Non-pigmented ciliary epithelial cell (primary cell): ENCODE measurements around the gene TIMM9.
"Not testable (repeated sequence)": the region's sequence is repeated elsewhere in the genome, so short reads cannot be mapped to it uniquely, and the experiment has no call there.

Experiments
- DNase-seq: peaks from one replicate; pipeline ENCODE4 v3.0.0-alpha.2; 2010; ENCODE audit warnings: low read depth

The TIMM9 gene

GRCh38 chr14:58398495-58398894 is 28.8 kb downstream of the TIMM9 start:
- no peak for DNase-seq

GRCh38 chr14:58397156-58397555 is 30.2 kb downstream of the TIMM9 start:
- no peak for DNase-seq

- DNase-seq: no peak
Measured at GRCh38 chr14:58395812-58396788, 31.2 kb downstream of the TIMM9 start, which contains the start of gene TOMM20L. Gene TOMM20L (plus strand): TSS chr14:58395930. CDS start chr14:58395958, 28 bp downstream.

GRCh38 chr14:58395562-58395811 is 31.8 kb downstream of the TIMM9 start:
- no peak for DNase-seq

GRCh38 chr14:58390830-58391229 is 36.5 kb downstream of the TIMM9 start:
- DNase-seq: no peak

- no peak for DNase-seq
Measured at GRCh38 chr14:58376791-58377190, 50.5 kb downstream of the TIMM9 start.

GRCh38 chr14:58368956-58369355 is 58.4 kb downstream of the TIMM9 start:
- no peak for DNase-seq

- DNase-seq: no peak
Measured at GRCh38 chr14:58367296-58367695, 60.0 kb downstream of the TIMM9 start.

GRCh38 chr14:58364316-58364715 is 63.0 kb downstream of the TIMM9 start:
- no peak for DNase-seq

- no peak for DNase-seq
Measured at GRCh38 chr14:58362798-58363412, 64.4 kb downstream of the TIMM9 start.

GRCh38 chr14:58362272-58362671 is 65.1 kb downstream of the TIMM9 start:
- DNase-seq: not testable (repeated sequence)
